GM19193 (cell line): Measurements from ENCODE around the gene CHCHD3.

Experiments used
- POLR2A ChIP-seq: IDR thresholded peaks from 4 replicates; pipeline ENCODE4 v1.6.1; 2011; ENCODE audit not compliant: insufficient read depth, insufficient read length; ENCODE audit errors: extremely low read depth

The CHCHD3 gene

DNA sequence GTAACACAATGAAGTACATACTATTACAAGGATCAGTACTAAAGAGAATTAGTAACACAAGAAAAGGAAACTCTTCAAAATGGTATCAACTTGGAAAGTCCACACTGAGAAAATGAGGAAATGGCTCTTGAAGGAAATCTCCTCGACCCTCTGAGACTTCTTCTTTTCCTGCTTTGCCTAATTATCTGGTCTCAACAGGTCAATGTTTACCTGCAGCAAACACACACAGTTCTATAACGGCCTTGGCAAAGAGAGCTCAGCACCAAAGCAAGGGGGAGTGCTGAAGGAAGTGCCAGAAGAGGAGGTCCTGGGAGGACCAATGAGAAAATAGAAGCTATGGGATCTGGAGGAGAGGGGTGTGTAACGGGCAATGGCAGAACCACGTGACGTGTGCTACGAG is 21.9 kb downstream of the CHCHD3 start:
- no peak for TF ChIP-seq POLR2A

GRCh38 chr7:133059263-133059662 is 22.6 kb downstream of the CHCHD3 start:
- TF ChIP-seq POLR2A = no peak

DNA sequence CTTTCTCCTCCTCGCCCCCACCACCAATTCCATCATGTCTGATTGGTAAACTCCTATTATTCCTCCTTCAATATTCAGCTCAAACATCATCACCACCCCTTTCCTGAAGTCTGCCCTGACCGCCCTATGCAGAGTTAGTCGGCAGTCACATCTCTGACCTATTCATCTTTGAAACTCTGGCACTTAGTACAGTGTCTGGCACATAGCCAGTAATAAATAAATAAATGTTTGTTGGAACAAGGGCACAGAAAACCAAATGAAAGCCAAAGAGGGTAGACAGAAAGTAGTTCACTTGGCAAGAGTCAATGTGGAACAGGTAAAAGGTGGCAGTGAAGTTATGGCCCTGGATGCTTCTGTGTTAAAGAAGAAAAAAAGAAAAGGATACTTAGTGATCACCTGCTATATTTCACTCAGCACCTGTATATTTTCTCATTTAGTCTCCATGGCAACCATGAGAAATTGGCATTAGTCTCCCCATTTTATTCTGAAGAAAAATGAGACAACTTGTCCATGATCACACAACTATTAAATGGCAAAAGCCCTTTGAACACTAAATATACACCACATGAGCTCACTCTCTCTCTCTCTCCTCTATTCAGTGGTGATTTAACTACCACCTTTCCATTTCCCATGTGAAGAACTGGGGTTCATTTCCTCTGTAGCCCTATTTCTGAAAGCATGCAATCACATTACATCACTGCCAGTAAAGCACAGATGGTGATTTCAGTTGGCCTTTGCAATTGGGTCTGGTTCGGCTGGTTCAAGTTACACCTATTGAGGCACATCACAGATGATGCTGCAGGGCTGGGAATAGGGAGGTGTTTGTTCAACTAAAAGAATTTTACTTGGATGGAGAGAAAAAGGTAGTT is 25.3 kb downstream of the CHCHD3 start:
- TF ChIP-seq POLR2A = no peak

DNA sequence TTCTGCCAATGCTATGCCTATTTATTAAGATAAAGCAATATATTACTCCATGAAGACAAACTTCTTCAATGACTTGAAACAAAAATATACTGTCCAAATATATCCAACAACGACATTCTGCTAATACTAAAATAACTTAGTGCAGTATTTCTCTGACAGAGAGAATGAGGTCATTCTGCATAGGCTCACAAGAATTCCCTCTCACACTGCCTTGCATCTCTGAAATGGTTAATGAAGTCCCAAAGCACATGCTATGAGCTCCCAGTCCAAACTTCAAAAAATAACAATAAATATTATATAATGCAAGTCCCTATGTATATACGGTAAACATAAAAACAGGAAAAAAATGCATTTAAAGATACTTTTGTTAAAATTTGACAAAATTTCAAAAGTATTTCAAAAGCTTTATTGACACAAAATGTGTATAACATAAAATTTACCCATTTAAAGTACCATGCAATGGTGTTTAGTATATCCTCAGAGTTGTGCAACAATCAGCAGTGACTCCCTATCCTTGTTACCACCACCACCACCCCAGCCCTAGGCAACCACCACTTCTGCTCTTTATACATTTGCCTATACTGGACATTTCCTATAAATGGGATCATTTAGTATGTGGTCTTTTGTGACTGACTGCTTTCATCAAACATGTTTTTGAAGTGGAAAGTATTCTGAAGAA is 27.6 kb downstream of the CHCHD3 start:
- no peak for TF ChIP-seq POLR2A

DNA sequence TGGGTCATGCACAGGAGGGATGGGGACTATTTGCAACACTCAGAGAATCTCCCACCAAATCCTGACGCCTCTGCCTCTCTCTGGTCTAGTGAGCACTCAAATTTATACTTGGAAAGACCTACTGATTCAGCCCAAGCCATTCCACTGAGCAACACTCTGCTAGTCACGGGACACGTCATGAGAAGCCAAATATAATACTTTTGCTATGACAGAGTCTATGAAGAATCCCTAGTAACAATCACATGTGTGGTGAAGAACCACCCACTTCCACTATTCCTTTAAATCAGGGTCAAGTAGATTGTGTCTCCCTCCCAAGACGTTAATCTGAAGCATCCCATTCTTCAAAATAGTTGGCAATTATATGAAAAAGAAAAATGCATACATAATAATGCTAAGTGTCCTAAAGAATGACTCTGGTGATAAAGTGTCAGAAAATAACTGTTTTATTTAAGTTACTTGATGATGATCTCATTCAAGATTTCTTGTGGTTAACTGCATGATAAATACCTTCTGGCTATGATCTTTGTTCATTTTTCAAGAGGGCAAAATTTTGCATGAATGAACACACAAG is 28.5 kb downstream of the CHCHD3 start:
- no peak for TF ChIP-seq POLR2A

GRCh38 chr7:133052826-133053225 is 29.1 kb downstream of the CHCHD3 start:
- TF ChIP-seq POLR2A = no peak

- TF ChIP-seq POLR2A = no peak
These were observed 29.5 kb downstream of the CHCHD3 start for GRCh38 chr7:133052401-133052756.

GRCh38 chr7:133051719-133052400 is 30.0 kb downstream of the CHCHD3 start:
- TF ChIP-seq POLR2A = no peak

DNA sequence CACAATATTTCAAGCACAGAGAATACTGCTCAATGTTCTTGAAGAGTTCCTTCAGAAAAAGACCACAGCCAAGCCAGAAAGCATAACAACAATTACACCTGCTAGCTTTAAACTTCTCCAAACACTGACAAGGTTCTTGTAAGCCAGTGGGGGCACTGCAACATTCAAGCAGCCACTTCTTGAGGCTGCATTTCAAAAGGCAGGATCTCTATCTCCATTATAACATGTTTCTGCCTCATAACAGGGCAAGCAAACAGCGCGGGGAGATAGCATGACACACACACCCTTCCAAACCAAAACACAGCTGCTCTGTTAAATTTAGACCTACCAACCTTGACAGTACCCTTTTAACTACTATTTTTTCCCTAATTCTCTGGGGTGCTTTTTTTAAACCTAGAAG is 30.8 kb downstream of the CHCHD3 start:
- TF ChIP-seq POLR2A = no peak

DNA sequence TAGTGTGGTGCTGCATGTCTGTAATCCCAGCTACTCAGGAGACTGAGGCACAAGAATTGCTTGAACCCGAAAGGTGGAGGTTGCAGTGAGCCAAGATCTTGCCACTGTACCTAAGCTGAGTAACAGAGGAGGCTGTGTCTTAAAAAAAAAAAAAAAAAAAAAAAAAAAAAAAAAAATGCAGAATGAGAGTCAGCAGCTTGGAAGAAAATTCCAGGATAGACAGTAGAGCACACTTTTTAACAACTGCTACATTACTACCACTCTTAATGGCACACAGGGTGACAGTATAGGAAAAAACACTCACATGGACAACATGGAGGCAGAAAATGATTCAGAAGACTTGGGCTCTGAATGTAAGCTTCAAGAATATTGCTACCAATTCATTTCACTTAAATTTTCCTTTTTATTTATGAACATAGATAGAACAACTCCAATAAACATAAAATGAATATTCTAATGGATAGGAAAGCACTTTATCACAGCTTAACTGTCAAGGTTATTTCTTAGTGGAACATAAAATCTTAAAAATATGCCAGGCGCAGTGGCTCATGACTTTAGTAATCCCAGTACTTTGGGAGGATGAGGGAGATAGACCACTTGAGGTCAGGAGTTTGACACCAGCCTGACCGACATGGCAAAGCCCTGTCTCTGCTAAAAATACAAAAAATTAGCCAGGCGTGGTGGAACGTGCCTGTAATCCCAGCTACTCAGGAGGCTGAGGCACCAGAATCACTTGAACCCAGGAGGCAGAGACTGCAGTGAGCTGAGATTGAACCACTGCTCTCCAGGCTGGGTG is 31.5 kb downstream of the CHCHD3 start:
- no peak for TF ChIP-seq POLR2A

GRCh38 chr7:133048589-133048988 is 33.3 kb downstream of the CHCHD3 start:
- TF ChIP-seq POLR2A = no peak

GRCh38 chr7:133047321-133047720 is 34.6 kb downstream of the CHCHD3 start:
- no peak for TF ChIP-seq POLR2A

GRCh38 chr7:133044722-133045473 is 37.0 kb downstream of the CHCHD3 start:
- no peak for TF ChIP-seq POLR2A

DNA sequence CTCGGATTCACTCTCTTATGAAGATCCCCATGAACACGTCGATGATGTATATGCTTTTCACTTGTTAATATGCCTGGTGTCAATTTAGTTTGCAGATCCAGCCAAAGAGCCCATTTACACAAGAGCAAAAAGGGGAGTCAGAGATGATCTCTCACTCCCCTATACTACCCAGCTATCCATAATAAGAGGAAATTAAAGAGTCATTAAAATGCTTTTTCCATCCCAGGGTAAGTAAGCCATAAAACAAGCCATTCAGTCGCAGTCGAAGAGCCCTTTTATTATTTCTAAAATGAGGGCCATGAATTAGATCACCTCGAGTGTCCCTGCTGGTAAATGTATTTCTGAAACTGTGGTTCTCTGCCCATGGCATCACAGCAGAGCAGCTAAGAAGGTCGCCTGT is 41.2 kb downstream of the CHCHD3 start:
- no peak for TF ChIP-seq POLR2A

DNA sequence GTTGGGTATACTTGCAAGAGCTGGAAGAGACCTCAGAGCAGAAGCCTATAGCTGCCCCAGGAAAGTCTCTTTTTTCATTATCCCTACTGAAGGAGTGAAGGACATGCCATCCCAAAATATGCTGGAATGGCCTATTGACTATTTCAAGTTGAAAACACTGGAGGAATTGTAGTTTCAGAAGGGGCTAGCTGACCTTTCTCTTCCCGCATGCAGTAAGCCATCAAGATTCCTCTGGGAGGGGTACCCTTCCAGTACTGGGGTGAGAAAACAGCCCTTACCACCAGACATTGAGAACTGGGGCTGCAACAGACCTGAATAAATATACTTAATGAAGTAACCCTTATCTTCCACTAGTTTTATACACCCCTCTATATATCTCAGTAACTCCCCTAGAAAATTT is 41.7 kb downstream of the CHCHD3 start:
- TF ChIP-seq POLR2A = no peak

- TF ChIP-seq POLR2A = no peak
These were observed 42.3 kb downstream of the CHCHD3 start for GRCh38 chr7:133039614-133040013.
